HG02798 (cell line): ENCODE results near the gene METRNL.

Source experiments
- ATAC-seq: cut with Tn5 transposase; IDR thresholded peaks from one replicate; pipeline ENCODE4 v1.9.1; 2021; ENCODE audit warnings: mild to moderate bottlenecking; ENCODE audit not compliant: unreplicated experiment, poor library complexity

METRNL gene

GRCh38 chr17:83103200-83103942, 24.0 kb downstream of the METRNL start:
- no peak for ATAC-seq

- no peak for ATAC-seq
Observed at GRCh38 chr17:83103943-83104311, 24.5 kb downstream of the METRNL start.

- ATAC-seq = no peak
Observed at GRCh38 chr17:83104577-83105505, 25.4 kb downstream of the METRNL start.

DNA sequence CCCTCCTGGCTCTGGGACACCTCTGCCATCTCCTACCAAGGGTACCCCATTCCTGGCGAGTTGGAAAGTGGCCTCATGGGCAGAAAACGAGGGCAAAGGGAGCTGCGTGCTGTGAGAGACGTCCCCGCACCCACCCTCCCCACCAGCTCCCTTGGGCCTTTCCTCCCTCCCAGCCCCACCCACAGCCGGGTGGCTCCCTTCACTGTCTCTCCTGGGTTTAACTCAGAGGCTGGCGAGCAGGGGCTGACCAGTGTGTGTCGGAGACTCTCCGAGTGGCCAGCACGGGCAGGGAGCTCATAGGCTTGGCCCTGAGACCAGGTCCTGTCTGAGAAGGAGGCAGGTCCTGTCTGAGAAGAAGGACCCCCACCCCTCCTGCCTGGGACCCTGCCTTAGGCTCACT, 26.1 kb downstream of the METRNL start:
- no peak for ATAC-seq

DNA sequence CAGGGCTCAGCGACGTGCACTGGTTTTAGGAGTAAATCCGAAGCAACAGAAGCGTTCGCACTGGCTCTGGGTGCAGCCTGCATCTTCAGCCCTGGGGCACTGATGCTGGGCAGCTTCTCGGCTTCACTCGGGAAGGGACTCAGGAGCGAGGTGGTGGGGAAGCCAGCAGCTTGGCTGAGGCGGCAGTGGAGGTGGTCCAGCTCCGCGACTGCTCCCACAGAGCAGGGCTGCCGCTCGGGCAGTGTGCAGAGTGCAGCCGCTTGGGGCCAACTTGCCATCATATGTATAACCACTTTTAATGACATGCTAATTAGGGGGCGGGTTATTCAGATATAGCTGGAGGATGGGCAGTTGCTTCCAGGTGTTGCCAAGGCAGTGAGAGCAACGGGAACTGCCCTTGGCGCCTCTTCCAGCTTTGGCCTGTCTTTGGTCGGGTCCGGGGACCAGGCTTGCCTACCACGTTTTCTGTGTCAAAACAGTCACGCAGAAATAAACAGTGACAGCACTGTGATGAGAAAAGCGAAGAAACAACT, 26.7 kb downstream of the METRNL start:
- ATAC-seq = no peak

GRCh38 chr17:83106913-83107655, 27.7 kb downstream of the METRNL start:
- ATAC-seq = no peak

DNA sequence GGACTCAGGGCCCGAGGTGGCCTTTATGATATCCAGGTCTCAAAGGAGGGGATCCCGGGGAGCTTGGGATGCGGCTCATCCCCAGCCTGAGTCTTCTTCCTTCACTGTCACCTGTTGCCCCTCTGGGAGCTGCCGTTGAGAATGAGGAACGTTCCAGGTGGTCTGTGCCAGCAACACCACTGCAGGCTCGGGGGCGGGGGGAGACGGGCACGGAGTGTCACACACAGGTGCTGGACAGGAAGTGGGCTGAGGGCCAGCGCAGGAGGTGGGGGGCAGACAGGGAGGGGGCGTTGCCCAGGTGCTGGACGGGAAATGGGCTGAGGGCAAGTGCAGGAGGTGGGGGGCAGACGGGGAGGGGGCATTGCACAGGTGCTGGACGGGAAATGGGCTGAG, 28.2 kb downstream of the METRNL start:
- ATAC-seq = no peak

DNA sequence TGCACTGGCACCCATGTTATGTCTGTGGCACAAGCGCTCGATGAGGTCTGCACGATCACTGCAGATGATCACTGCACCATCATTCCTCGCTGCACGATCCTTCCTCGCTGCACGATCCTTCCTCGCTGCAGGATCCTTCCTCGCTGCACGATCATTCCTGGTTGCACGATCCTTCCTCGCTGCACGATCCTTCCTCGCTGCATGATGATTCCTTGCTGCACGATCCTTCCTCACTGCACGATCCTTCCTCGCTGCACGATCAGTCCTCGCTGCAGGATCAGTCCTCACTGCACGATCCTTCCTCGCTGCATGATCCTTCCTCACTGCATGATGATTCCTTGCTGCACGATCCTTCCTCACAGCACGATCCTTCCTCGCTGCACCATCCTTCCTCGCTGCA, 29.3 kb downstream of the METRNL start:
- no peak for ATAC-seq

DNA sequence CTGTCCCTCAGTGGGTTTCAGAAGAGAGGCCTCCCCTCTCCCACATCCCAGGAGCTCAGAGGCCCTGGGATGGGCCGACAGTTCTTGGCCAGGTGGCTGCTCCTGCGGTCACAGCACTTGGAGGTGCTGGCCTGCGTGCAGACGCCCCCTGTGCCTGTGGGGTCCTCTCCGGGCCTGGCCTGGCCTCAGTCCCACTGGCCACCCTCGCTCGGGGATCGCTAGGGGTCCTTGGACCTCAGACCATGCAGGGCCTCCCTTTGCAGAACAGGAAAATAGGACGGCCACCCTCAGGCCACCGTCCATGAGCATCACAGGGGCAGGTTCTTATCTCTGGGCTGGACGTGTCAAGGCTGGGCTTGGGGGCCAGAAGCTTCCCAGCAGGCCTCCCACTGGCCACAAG, 30.0 kb downstream of the METRNL start:
- no peak for ATAC-seq

DNA sequence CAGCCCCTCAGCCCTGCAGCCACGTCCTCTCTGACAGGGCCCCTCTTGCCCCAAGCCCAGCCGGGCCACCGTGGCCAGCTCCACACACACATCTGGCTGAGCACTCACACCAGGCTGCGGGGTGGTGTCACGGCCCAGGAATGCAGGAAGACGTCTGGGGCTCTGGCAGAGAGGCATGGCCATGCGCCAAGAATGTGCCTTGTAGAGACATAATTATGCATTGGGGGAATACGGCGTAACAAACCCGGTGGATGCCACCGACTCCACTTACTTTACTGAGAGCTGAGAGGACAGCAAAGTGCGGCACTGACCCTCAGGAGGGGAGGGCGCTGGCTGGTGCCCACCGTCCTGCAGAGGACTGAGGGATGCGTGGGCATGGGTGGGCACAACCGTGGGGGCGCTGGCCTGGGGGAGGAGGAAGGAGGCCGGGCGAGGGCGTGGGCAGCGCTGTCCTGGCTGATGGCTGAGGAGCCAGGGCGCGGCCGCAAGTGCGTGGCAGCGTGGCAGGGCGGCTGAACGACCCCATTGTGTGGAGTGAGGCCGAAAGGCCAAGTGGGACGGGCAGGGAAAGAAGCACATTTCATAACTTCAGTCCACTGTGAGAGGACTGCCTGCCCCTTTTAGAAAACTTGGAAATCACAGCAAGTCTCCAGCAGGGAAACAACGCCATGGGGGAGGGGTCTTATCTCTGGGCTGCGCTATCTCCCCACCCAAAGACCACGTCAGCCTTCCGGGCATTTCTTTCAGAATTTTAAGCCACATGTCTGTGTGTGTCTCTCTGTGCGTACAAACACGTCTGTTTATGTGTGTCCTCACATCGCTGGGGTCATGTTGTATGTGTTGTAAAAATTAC, 30.6 kb downstream of the METRNL start:
- ATAC-seq = no peak

- no peak for ATAC-seq
Observed at GRCh38 chr17:83110735-83111134, 31.3 kb downstream of the METRNL start.

DNA sequence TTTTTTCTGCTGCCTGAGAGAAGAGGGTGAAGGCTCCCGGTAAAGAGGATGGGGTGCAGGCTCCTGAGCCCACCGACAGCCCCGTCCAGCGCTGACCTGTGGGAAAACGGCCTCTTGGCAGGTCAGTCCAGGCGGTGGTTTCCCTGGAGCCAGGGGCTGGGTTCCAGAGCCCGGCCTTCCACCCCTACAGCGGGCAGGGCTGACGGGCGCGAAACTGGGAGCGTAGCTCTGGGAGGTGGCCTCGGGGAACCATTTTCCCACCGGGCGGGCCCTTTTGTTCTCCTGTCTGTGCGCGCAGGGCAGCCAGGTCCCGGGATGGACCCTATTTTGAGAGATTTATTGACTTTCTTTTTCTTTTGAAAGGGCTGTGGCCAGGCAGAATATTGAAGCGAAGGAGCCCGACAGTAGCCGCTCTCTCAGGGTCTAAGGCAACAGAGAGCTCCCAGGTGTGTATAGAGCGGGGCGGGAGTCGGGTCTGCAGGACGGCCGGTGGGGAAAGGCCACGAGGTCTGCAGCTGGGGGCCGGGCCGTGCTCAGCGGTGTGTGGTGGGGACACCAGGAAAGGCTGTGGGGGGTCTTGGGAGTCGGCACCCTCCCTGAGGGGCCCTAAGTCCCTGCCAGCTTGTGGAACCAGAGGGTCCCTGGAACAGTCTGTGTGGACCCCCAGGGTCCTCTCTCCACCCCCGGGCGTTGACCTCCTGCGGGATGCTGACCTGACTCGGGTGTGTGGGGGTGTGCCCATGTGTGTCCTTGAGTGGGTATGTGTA, 32.3 kb downstream of the METRNL start:
- no peak for ATAC-seq

GRCh38 chr17:83113381-83113780, 34.0 kb downstream of the METRNL start:
- no peak for ATAC-seq

GRCh38 chr17:83113792-83114191, 34.4 kb downstream of the METRNL start:
- no peak for ATAC-seq

DNA sequence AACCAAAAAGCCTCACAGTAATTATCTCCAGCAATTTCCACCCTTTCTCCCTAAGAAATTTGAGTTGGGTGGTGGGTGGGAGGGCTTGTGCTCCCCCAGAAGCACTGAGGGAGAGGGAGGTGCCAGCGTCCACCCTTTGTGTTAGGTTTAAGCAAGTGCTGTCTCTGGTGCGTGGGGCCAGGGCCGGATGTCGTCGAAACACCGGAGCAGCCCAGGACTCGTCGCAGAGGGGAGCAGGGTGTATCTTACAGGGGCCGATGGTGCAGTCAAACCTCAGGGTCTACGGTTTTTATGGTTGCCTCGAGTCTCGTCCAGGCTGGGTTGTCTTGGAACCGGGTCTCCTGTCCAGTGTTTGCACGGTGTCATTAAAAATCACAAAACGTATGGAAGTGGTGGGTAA, 35.3 kb downstream of the METRNL start:
- ATAC-seq = no peak

DNA sequence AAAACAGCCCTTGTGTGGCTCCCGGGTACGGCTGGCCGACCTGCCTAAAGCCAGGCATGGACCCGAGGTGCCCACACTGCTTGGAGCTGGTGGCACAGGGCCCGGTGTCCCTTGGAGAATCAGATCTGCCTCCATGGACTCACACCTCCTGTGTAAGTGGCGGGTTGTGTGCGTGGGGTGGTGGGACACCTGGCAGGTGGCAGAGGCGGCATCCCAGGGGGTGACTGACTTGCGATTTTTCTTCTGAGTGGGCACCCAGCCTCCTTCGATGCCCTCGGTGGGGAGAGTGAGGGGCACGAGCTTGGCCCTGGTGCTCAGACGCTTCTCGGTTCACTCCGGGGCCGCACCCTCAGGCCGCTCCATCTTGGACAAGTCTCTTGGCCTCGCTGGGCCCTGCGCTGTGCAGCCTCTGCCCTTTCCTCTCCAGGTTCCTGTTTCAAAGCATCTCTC, 35.8 kb downstream of the METRNL start:
- ATAC-seq = no peak

GRCh38 chr17:83115832-83116231, 36.4 kb downstream of the METRNL start:
- no peak for ATAC-seq

DNA sequence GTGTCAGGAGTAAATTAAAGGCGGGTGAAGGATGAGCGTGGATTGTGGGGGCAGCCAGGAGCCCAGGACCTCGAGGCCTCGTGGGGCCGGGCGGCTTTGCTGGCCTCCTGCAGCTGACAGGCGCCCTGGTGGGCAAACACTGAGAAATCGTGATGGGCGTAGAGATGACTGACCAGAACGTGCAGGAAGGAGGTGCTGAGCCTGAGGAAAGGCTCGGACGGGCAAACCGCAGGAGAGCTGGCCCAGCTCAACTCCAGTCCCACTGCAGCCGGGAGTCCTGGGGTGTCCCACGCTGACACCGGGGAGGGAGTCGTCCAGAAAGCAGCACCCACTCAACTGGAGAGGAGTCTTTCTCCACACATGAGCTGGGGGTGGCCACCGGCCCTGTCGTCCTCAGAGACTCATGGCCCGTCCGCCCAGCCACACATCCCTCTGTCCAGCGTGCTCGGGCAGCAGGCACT, 36.9 kb downstream of the METRNL start:
- ATAC-seq = no peak
